ENCODE data around the gene OR5B21.

The OR5B21 gene

DNA sequence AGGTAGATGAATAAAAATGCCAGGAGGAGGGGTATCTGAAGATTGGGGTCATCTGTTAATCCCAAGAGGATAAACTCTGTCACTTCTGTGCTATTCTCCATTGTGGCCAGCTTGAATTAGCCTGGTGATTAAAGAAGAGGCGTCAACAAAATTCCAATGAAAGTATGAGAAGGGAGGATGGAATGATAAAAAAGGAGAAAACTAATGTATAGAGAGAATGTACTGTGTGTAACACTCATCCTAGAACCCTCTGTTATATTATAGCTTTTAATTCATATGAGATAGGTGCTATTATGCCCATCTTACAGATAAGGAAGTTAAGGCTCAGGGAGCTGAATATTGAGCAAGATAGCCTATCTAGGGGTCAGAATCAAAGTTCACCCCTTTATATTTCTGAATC is at the start of gene OR5B21:
Gene OR5B21 (minus strand): TSS at position 101 of the 400 bp plus-strand sequence. CDS start 0 bp downstream, at position 101.
- TF ChIP-seq CTCF (IDR thresholded peaks at IDR 0.05; ENCODE audit: borderline replicate concordance, control extremely low read depth, extremely low read depth, insufficient read depth, missing control alignments), result no peak
- in situ Hi-C loops (cut with MboI; ENCODE audit: low sequenced_read_pairs, unreplicated experiment), result loop anchor here (25.0 kb wide), 2 partner anchors 696 to 846 kb away; partner anchors contain the start of genes CLP1 and ZDHHC5

DNA sequence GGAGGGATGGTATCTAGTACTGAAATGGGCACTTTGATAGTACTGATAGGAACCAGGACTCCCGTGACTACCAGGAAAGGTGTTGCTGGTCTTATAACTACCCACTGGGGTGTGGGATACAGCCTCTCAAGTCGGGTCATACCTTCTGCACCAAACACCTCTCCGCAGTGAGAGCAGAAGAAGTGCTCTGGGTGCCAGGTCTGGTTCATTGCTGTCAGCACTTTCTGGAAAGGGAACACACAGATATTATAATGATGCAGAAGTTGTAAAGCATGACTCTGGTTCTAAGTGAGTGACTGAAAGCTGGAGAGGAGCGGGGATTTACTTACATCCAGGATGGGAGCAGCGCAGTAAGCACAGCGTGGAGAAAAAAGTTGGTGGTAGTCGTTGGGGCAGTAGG is 41.7 kb upstream of the OR5B21 start:
- in situ Hi-C loops (cut with MboI; ENCODE audit: low sequenced_read_pairs, unreplicated experiment), result no loop called here
- no peak for TF ChIP-seq CTCF (IDR thresholded peaks at IDR 0.05; ENCODE audit: borderline replicate concordance, control extremely low read depth, extremely low read depth, insufficient read depth, missing control alignments)
- DNase-seq (ENCODE audit: low spot score), result no peak

More for the DNA sequence above, at the start of gene OR5B21:
- DNase-seq (ENCODE audit: low spot score), result no peak

DNA sequence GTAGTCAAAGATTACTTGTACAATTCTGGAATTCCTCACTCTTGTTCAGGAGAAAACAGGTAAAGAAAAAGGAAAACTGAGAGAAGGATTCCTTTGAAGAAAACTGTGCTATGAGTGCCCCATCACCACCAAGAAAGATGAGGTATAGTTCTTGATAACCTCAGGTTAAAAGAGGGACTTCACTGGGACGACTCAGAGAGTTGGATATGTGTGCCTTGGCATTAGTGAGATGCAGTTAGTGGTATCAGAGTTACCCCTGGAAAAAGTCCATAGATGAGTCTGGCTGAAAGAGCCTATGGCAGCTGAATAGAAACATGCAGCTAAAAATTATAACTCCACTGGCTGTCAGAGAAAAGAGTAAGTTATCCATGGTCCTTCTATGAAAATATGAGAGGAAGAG is 38.9 kb upstream of the OR5B21 start:
- TF ChIP-seq CTCF (IDR thresholded peaks at IDR 0.05; ENCODE audit: borderline replicate concordance, control extremely low read depth, extremely low read depth, insufficient read depth, missing control alignments), result no peak
- DNase-seq (ENCODE audit: low spot score), result no peak
- in situ Hi-C loops (cut with MboI; ENCODE audit: low sequenced_read_pairs, unreplicated experiment), result no loop called here

GRCh38 chr11:58531865-58532341 is 24.0 kb upstream of the OR5B21 start:
- in situ Hi-C loops (cut with MboI; ENCODE audit: low sequenced_read_pairs, unreplicated experiment), result no loop called here
- DNase-seq (ENCODE audit: low spot score), result no peak
- TF ChIP-seq CTCF (IDR thresholded peaks at IDR 0.05; ENCODE audit: borderline replicate concordance, control extremely low read depth, extremely low read depth, insufficient read depth, missing control alignments), result no peak

DNA sequence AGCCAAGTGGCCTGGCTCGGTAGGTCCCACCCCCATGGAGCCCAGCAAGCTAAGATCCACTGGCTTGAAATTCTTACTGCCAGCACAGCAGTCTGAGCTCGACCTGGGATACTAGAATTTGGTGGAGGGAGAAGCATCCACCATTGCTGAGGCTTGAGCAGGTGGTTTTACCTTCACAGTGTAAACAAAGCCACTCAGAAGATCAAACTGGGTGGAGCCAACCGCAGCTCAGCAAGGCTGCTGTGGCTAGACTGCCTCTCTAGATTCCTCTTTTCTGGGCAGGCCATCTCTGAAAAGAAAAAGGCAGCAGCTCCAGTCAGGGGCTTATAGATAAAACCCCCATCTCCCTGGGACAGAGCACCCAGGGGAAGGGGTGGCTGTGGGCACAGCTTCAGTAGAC is 22.3 kb upstream of the OR5B21 start:
- in situ Hi-C loops (cut with MboI; ENCODE audit: low sequenced_read_pairs, unreplicated experiment), result no loop called here
- no peak for TF ChIP-seq CTCF (IDR thresholded peaks at IDR 0.05; ENCODE audit: borderline replicate concordance, control extremely low read depth, extremely low read depth, insufficient read depth, missing control alignments)
- no peak for DNase-seq (ENCODE audit: low spot score)

DNA sequence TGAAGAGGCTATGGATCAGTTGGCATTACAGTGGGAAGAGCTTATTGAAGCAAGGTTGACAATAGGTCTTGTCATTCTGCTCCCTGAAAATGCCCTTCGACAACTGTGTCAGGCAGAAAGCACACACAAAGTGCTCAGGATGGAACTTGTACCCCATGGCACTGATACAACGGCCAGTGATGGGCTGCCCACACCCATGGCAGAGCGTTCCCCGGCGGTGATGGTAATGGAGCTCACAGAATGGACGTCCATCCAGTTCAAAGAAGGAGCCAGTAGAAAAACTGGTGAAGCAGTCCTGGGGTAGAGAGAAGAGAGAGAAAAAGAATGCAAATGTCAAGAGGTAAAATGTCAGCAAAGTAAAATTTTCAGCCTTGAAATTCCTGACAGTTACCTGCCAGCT is 19.5 kb upstream of the OR5B21 start:
- no peak for TF ChIP-seq CTCF (IDR thresholded peaks at IDR 0.05; ENCODE audit: borderline replicate concordance, control extremely low read depth, extremely low read depth, insufficient read depth, missing control alignments)
- in situ Hi-C loops (cut with MboI; ENCODE audit: low sequenced_read_pairs, unreplicated experiment), result no loop called here
- DNase-seq (ENCODE audit: low spot score), result no peak
